Dendritic cell treated with granulocyte-macrophage colony-stimulating factor and Interleukin-4, amounts not matched to agents 40 ng/mL and 50 ng/mL, for 4 days (primary cell): ENCODE results near the gene LDLRAD4.

Source experiments
- H3K27ac Mint-ChIP-seq: one replicate; pipeline ENCODE4 v1.8.0; 2022; ENCODE audit warnings: mild to moderate bottlenecking, mixed read lengths
- H3K27me3 Mint-ChIP-seq: one replicate; pipeline ENCODE4 v1.8.0; 2022; ENCODE audit warnings: mild to moderate bottlenecking, mixed read lengths
- H3K36me3 Mint-ChIP-seq: one replicate; pipeline ENCODE4 v1.8.0; 2022; ENCODE audit warnings: low read depth, mixed read lengths
- H3K4me1 Mint-ChIP-seq: one replicate; pipeline ENCODE4 v1.8.0; 2022; ENCODE audit warnings: low read depth, mixed read lengths
- H3K4me3 Mint-ChIP-seq: one replicate; pipeline ENCODE4 v1.8.0; 2022; ENCODE audit warnings: mild to moderate bottlenecking, moderate library complexity, mixed read lengths
- H3K9me3 Mint-ChIP-seq: one replicate; pipeline ENCODE4 v1.8.0; 2022; ENCODE audit warnings: mixed read lengths
- intact Hi-C: fragments of 100-400 bp; cut with micrococcal nuclease; formaldehyde crosslinking; loops from one replicate; pipeline ENCODE4 v1.15.0; 2022

LDLRAD4 gene

GRCh38 chr18:13626544-13626908 is 408.0 kb downstream of the LDLRAD4 start:
- Mint-ChIP-seq H3K36me3 (peaks cover 52% of the 10 kb centered on the region), H3K4me1 (peaks cover 77% of the 10 kb centered on the region), H3K27me3 (no peaks in the 10 kb centered on the region), H3K4me3 (no peak overlapping the region), H3K27ac (peak overlapping the region; percentile 62), H3K9me3 (no peaks in the 10 kb centered on the region)
- intact Hi-C loops = loop anchor here (5.0 kb wide), 1 partner anchor 409 kb away; the partner anchor contains the start of gene LDLRAD4

DNA sequence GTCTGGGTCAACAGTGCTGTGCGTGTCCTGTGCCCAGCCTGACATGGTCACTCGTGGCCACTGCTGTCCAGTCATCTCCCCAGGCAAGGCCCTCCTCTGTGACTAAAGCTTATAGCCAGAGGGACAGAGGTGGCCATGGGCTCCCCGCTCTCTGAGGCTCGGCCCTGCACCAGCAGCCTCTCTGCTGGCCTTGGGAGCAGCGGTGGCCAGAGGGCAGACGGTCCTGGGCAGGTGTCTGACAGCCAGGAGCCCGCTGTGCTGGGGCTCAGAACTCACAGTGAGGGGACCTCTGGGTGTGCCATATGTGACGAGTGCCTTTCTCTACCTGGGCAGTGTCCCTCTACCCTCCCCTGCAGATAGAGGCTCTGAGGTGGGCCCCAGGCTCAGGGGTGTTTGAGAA is 409.1 kb downstream of the LDLRAD4 start:
- H3K4me3 Mint-ChIP-seq = no peak overlapping the region
- H3K36me3 Mint-ChIP-seq = peaks cover 48% of the 10 kb centered on the region
- H3K27ac Mint-ChIP-seq = peak overlapping the region; percentile 5
- H3K27me3 Mint-ChIP-seq = no peaks in the 10 kb centered on the region
- H3K4me1 Mint-ChIP-seq = peaks cover 69% of the 10 kb centered on the region
- intact Hi-C loops = loop anchor here (5.0 kb wide), 1 partner anchor 410 kb away; the partner anchor contains the start of gene LDLRAD4
- H3K9me3 Mint-ChIP-seq = peaks cover 7% of the 10 kb centered on the region

GRCh38 chr18:13628211-13628610 is 409.7 kb downstream of the LDLRAD4 start:
- Mint-ChIP-seq H3K4me3 (no peak overlapping the region), H3K27me3 (no peaks in the 10 kb centered on the region), H3K36me3 (peaks cover 48% of the 10 kb centered on the region), H3K27ac (peak overlapping the region; percentile 5), H3K4me1 (peaks cover 64% of the 10 kb centered on the region), H3K9me3 (peaks cover 8% of the 10 kb centered on the region)
- intact Hi-C loops = loop anchor here (5.0 kb wide), 1 partner anchor 411 kb away; the partner anchor contains the start of gene LDLRAD4

DNA sequence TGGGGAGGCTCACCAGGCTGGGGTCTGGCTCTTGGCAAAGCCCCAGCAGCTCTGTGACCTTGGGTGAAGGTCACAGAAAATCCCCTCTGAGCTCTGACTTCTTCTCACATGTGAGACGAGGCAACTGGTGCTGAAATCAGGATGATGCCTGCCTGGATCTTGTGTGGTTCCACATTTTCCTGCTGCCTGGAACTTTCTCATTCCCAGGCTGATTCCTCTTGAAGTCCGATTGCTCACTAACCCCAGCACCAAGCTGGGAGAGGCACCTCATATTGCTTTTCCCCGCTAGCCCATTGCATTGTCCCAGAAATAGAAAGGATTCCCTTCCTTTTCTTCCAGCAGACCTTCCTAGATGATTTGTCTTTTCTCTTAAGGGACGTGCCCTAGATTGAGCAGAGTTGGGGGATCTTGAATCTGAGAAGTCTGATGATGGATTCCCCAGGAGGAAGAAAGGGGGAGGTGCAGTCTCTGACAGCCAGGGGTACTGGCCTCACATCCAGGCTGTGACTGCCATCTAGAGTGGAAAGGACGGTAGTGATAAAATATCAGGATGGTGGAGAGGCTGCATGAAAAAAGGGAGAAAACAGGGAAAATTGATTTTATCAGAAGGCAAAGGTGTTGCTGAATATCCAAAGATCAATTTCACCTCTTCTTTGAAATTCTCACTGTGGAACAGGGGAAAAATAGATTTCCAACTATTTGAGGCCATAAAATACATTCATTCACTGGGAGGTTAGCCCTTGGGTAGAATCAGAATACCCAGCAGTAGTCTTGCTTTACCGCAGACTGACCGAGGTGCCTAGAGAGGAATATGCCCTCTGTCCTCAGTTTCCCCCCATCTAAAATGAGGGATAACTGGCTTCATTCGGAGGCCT is 411.5 kb downstream of the LDLRAD4 start:
- H3K4me3 Mint-ChIP-seq = no peak overlapping the region
- H3K36me3 Mint-ChIP-seq = peaks cover 44% of the 10 kb centered on the region
- H3K9me3 Mint-ChIP-seq = peaks cover 8% of the 10 kb centered on the region
- H3K4me1 Mint-ChIP-seq = peaks cover 45% of the 10 kb centered on the region
- intact Hi-C loops = loop anchor here (1.0 to 5.0 kb wide), 2 partner anchors 72 to 413 kb away; partner anchors contain the start of gene LDLRAD4
- H3K27me3 Mint-ChIP-seq = no peaks in the 10 kb centered on the region
- peak overlapping the region; percentile 73 for H3K27ac Mint-ChIP-seq

- Mint-ChIP-seq H3K36me3 (peaks cover 37% of the 10 kb centered on the region), H3K27ac (no peak overlapping the region), H3K4me3 (no peak overlapping the region), H3K27me3 (no peaks in the 10 kb centered on the region), H3K4me1 (peaks cover 42% of the 10 kb centered on the region), H3K9me3 (peaks cover 8% of the 10 kb centered on the region)
- intact Hi-C loops = loop anchor here (1.0 kb wide), 1 partner anchor 72 kb away; no protein-coding TSS in a partner anchor
These were observed 412.2 kb downstream of the LDLRAD4 start for GRCh38 chr18:13630716-13631268.

GRCh38 chr18:13633700-13634099 is 415.1 kb downstream of the LDLRAD4 start:
- peaks cover 8% of the 10 kb centered on the region for H3K9me3 Mint-ChIP-seq
- peaks cover 15% of the 10 kb centered on the region for H3K4me1 Mint-ChIP-seq
- no peak overlapping the region for H3K4me3 Mint-ChIP-seq
- H3K27me3 Mint-ChIP-seq = no peaks in the 10 kb centered on the region
- H3K36me3 Mint-ChIP-seq = peaks cover 14% of the 10 kb centered on the region
- intact Hi-C loops = no loop called here
- H3K27ac Mint-ChIP-seq = no peak overlapping the region

GRCh38 chr18:13635046-13635445 is 416.5 kb downstream of the LDLRAD4 start:
- peaks cover 8% of the 10 kb centered on the region for H3K9me3 Mint-ChIP-seq
- H3K27me3 Mint-ChIP-seq = peaks cover 8% of the 10 kb centered on the region
- peaks cover 15% of the 10 kb centered on the region for H3K36me3 Mint-ChIP-seq

DNA sequence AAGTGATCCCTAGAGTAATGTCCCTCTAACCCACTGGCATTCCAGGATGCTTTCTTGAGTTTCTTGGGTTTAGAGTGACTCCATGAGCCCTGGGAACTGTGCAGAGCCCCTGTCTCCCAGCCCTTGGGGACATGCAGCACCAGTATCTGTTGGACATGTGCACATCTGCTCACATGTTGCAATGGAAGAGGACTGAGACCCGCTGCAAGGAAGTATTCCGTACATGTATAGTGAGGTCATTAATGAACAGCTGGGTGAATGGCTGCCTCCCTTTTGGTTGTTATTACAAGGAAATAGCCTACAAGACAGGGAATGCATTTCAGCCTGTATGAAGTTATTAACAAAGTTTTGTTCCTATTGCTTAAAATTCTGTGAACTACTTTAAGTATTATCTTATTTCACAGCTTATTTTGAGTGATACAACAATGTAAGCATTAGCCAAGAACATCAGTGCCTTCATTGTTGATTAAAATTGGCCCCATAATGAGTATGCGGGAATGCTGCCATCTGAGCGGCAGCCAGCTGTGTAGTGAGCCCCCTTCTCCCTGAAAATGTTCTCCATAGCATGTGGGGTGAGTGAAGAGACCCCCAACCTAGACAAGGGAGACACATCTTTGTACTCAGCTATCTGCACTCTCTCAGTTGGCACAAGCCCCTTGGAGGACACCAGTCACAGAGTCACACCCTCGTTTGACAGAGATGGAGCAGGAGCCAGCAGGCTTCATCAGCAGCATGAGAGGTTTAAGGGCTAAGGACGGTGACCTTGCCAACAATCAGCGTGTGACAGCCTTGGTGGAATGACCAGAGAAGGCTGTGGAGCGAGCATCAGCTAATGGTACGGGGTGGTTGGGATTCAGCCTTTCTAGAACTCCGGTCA is 420.4 kb downstream of the LDLRAD4 start:
- no peak overlapping the region for H3K4me3 Mint-ChIP-seq
- no peak overlapping the region for H3K27ac Mint-ChIP-seq
- H3K4me1 Mint-ChIP-seq = peaks cover 21% of the 10 kb centered on the region
- intact Hi-C loops = no loop called here
- peaks cover 19% of the 10 kb centered on the region for H3K36me3 Mint-ChIP-seq
- no peaks in the 10 kb centered on the region for H3K9me3 Mint-ChIP-seq
- peaks cover 35% of the 10 kb centered on the region for H3K27me3 Mint-ChIP-seq

More at GRCh38 chr18:13635046-13635445, 416.5 kb downstream of the LDLRAD4 start:
- Mint-ChIP-seq H3K27ac (no peak overlapping the region), H3K4me1 (peaks cover 4% of the 10 kb centered on the region), H3K4me3 (no peak overlapping the region)
- intact Hi-C loops = no loop called here

DNA sequence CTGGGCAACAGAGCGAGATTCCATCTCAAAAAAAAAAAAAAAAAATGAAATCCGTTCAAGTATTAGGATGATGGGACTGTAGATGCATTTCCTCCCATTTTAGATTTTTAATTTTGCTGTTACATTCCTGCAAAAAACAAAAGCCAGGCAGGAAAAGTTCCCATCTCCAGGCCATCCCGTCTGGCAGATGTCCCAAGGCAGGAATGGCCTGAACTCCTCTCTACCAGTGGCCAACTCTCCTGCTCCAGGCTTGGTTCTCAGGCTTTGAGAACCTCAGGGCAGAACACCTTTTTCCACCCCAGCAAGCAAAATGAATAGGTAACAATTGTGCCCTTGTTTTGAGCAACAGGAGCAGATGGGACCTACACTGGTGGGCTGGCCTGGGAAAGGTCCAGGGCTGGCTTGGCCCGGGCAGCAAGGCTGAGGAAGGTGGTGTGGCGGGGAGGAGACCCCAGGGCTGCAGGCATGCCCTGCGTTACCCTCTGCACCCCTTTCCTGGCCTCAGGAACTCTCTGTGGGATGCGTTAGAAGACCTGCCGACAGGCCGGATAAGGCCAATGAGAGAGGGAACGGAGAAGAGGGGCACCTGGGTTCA is 421.8 kb downstream of the LDLRAD4 start:
- intact Hi-C loops = no loop called here
- H3K36me3 Mint-ChIP-seq = peaks cover 29% of the 10 kb centered on the region
- no peak overlapping the region for H3K27ac Mint-ChIP-seq
- H3K9me3 Mint-ChIP-seq = no peaks in the 10 kb centered on the region
- H3K4me1 Mint-ChIP-seq = peaks cover 21% of the 10 kb centered on the region
- peaks cover 35% of the 10 kb centered on the region for H3K27me3 Mint-ChIP-seq
- no peak overlapping the region for H3K4me3 Mint-ChIP-seq

GRCh38 chr18:13641551-13642439 is 423.2 kb downstream of the LDLRAD4 start:
- Mint-ChIP-seq H3K27ac (no peak overlapping the region), H3K9me3 (no peaks in the 10 kb centered on the region), H3K4me3 (peak overlapping the region; percentile 51), H3K27me3 (peaks cover 35% of the 10 kb centered on the region), H3K4me1 (peaks cover 21% of the 10 kb centered on the region), H3K36me3 (peaks cover 44% of the 10 kb centered on the region)
- intact Hi-C loops = no loop called here

GRCh38 chr18:13642440-13642827 is 423.9 kb downstream of the LDLRAD4 start:
- Mint-ChIP-seq H3K9me3 (no peaks in the 10 kb centered on the region), H3K4me3 (no peak overlapping the region), H3K4me1 (peaks cover 21% of the 10 kb centered on the region), H3K36me3 (peaks cover 49% of the 10 kb centered on the region), H3K27me3 (peaks cover 35% of the 10 kb centered on the region), H3K27ac (no peak overlapping the region)
- intact Hi-C loops = no loop called here

GRCh38 chr18:13643261-13643751 is 424.7 kb downstream of the LDLRAD4 start:
- H3K9me3 Mint-ChIP-seq = no peaks in the 10 kb centered on the region
- intact Hi-C loops = no loop called here
- peaks cover 35% of the 10 kb centered on the region for H3K27me3 Mint-ChIP-seq
- no peak overlapping the region for H3K4me3 Mint-ChIP-seq
- H3K27ac Mint-ChIP-seq = no peak overlapping the region
- peaks cover 21% of the 10 kb centered on the region for H3K4me1 Mint-ChIP-seq
- peaks cover 54% of the 10 kb centered on the region for H3K36me3 Mint-ChIP-seq
